Cerebellar nuclear complex (tissue), 1 donor: ENCODE data around the gene RNF208.

Experiments used
- DNase-seq, 2 experiments: peaks; one replicate each; lab custom pipeline; 2025; lab: John Stamatoyannopoulos, UW

The RNF208 gene

GRCh38 chr9:137214620-137215019 lies 7.4 kb downstream of the RNF208 start:
- no peak for DNase-seq

- no peak for DNase-seq
These were observed 8.6 kb downstream of the RNF208 start for GRCh38 chr9:137213160-137214060.

DNA sequence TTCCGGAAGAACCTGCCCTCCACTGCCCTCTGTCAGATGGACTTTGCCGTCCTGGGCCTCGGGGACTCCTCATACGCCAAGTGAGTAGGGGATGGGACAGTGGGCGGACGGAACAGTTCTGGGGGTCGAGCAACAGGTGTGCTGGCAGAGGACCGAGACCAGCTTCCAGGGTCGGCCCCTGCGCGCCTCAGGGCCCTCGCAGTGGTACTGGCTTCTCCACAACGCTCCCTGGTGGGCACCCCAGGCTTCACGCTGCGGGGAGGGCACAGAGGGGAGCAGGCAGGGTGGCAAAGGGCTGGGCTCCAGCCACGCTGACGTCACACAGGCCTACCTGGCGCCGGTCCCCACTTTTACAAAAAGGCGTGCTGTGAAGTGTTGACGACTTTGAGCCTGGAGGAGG lies 9.5 kb downstream of the RNF208 start:
- DNase-seq, result no peak

DNA sequence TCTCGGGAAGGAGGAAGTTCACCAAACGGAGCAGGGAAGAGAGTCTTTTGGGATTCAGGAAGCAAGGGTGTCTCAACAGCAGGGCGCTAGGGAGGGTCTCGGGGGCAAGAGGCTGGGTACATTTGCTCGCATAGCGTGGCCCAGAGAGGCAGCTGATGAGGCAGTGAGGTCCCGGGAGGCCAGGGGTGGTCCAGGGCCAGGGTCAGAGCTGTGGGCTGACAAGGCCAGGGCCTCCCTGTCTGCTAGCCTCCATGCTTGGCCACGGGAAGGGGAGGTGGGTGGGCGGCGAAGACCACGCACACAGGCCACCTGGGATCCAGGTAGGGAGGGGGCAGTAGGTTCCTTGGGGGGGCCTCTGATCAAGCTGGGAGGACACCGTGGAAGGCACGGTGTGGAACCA lies 10.5 kb downstream of the RNF208 start:
- DNase-seq, result no peak

GRCh38 chr9:137206602-137207001 lies 15.4 kb downstream of the RNF208 start:
- no peak for DNase-seq

GRCh38 chr9:137205126-137206069 lies 16.6 kb downstream of the RNF208 start, which contains the start of the genes NDOR1 and TMEM203:
TSS of gene NDOR1 (plus strand) at chr9:137205700. CDS start at chr9:137205778, 78 bp downstream.
TSS of gene TMEM203 (minus strand) at chr9:137205648. CDS start at chr9:137205414, 234 bp downstream.
- DNase-seq, result peak in 1 of 2 experiments; percentile 71

- no peak for DNase-seq
These were observed 17.3 kb downstream of the RNF208 start for GRCh38 chr9:137204731-137205125.

- no peak for DNase-seq
These were observed 19.1 kb downstream of the RNF208 start for GRCh38 chr9:137202966-137203365.

- DNase-seq, result no peak
These were observed 20.7 kb downstream of the RNF208 start for GRCh38 chr9:137201205-137201868.

- DNase-seq, result peak; percentile 97 to 98
These were observed 21.5 kb downstream of the RNF208 start, which contains the start of gene TPRN for GRCh38 chr9:137200311-137201204. TSS of gene TPRN (minus strand) at chr9:137200741. CDS start at chr9:137200711, 30 bp downstream.

- DNase-seq, result no peak
These were observed 22.5 kb downstream of the RNF208 start for GRCh38 chr9:137199411-137200121.

GRCh38 chr9:137198902-137199283 lies 23.1 kb downstream of the RNF208 start:
- peak in 1 of 2 experiments; percentile 51 for DNase-seq

GRCh38 chr9:137198051-137198901 lies 23.8 kb downstream of the RNF208 start:
- no peak for DNase-seq

GRCh38 chr9:137195525-137196220 lies 26.4 kb downstream of the RNF208 start:
- no peak for DNase-seq

- no peak for DNase-seq
These were observed 27.1 kb downstream of the RNF208 start for GRCh38 chr9:137194909-137195308.

DNA sequence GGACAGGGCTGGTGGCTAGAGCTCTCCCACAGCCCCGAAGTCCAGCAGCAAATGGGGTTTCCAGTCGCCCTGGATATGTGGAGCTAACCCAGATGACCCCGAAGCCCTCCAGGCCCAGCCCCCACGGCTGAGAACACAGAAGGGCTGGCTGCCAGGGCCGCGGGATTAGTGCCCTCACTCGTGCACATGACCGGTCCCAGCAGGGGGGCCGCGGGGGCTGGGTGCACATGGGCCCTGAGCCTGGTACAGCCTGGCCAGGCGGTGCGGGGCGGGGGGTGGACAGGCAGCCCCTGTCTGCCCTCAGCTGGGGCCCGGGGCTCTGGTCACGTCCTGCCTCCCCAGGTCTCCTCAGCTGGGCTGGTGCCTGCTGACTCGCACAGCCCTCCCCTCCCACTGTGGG lies 27.7 kb downstream of the RNF208 start:
- no peak for DNase-seq

- DNase-seq, result no peak
These were observed 28.3 kb downstream of the RNF208 start for GRCh38 chr9:137193771-137194170.

DNA sequence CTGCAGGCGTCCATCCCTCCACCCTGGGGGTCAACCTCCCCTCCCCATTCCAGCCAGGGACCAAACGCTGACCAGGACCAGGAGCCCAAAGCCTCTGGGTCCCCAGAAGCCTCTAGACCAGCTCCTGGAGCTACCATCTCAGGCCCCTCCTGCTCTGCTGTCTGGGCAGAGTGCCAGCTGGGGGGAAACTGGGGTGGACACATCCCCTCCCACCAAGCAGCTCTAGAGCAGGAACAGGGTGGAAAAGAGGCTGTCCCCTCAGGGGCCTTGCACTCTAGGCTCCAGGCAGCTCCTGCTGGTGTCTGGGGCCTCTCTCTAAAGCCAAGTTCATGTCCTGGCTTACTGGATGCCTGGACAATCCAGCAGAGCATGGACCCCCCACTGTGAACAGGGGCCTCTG lies 29.2 kb downstream of the RNF208 start:
- DNase-seq, result no peak

DNA sequence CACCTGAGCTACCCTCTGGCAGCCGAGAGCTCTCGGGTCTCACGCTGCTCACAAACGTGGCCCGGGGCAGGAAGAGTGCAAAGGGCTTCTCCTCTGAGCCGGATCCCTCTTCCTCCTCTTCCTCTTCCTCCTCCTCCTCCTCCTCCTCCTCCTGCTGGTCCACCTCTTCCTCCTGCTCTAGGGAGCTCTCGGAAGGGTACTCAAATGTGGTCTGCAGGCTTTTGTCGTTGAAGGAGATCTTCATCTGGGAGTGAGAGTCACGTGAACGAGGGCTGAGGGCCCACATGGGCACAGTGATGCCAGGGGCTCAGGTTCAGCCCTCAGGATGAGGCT lies 29.6 kb downstream of the RNF208 start:
- DNase-seq, result no peak
